WI38 (cell line): Measurements from ENCODE around the gene BMAL1.

Experiments
- H3K4me3 ChIP-seq: 2 replicates; pipeline ENCODE4 v1.5.1; 2011; ENCODE audit warnings: low read depth, mild to moderate bottlenecking, control low read depth, low read length
- TF ChIP-seq, protein P1 (sequence below): IDR thresholded peaks from 2 replicates; pipeline ENCODE4 v1.5.1; 2012; ENCODE audit warnings: low read depth, mild to moderate bottlenecking, control low read depth, low read length

BMAL1 gene

DNA sequence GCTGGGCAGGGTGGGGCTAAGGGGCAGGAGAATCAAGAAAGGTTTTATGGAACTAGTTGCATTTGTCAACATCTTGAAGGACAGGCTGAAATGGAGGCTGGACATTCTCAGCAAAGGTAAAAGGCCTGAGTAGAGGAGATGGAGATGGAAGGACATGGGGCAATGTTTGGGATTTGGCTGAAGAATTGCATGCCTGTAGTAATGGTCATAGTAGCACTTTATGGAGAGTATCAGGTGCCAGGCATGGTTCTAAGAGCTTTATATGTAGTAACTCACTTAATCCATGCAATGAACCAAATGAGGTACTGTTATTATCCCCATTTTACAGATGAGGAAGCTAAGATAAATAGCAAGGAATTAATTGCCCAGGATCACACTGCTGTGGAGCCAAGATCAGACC is 23.9 kb downstream of the BMAL1 start:
- TF ChIP-seq, protein P1, sequence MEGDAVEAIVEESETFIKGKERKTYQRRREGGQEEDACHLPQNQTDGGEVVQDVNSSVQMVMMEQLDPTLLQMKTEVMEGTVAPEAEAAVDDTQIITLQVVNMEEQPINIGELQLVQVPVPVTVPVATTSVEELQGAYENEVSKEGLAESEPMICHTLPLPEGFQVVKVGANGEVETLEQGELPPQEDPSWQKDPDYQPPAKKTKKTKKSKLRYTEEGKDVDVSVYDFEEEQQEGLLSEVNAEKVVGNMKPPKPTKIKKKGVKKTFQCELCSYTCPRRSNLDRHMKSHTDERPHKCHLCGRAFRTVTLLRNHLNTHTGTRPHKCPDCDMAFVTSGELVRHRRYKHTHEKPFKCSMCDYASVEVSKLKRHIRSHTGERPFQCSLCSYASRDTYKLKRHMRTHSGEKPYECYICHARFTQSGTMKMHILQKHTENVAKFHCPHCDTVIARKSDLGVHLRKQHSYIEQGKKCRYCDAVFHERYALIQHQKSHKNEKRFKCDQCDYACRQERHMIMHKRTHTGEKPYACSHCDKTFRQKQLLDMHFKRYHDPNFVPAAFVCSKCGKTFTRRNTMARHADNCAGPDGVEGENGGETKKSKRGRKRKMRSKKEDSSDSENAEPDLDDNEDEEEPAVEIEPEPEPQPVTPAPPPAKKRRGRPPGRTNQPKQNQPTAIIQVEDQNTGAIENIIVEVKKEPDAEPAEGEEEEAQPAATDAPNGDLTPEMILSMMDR = no peak
- H3K4me3 ChIP-seq = no peak overlapping the region

DNA sequence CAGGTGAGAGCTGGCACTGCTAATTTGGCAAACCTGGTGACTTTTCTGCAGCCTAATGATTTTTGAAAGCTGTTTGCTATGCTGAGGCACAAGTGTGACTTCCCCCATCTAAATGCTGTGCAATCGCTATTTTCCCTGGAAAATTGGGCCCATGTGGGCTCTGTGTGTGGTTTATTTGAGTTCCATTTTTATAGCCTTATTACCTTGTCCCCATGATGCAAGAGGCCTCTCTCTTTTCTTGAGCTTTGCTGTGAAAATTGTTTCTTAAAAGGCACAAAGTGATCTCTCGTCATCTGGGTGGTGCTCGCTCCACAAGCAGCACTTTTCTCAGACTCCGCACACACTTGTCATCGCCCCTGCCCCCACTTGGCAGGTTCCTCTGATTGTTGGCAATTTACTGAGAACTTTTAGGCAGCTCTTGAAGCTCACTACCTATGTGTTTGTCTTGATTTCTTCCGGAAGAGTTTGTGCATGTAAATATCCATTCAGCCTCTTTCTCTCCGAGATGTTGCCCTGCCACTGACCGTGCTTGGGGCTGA is 24.9 kb downstream of the BMAL1 start:
- TF ChIP-seq, protein P1 = no peak
- H3K4me3 ChIP-seq = no peak overlapping the region

DNA sequence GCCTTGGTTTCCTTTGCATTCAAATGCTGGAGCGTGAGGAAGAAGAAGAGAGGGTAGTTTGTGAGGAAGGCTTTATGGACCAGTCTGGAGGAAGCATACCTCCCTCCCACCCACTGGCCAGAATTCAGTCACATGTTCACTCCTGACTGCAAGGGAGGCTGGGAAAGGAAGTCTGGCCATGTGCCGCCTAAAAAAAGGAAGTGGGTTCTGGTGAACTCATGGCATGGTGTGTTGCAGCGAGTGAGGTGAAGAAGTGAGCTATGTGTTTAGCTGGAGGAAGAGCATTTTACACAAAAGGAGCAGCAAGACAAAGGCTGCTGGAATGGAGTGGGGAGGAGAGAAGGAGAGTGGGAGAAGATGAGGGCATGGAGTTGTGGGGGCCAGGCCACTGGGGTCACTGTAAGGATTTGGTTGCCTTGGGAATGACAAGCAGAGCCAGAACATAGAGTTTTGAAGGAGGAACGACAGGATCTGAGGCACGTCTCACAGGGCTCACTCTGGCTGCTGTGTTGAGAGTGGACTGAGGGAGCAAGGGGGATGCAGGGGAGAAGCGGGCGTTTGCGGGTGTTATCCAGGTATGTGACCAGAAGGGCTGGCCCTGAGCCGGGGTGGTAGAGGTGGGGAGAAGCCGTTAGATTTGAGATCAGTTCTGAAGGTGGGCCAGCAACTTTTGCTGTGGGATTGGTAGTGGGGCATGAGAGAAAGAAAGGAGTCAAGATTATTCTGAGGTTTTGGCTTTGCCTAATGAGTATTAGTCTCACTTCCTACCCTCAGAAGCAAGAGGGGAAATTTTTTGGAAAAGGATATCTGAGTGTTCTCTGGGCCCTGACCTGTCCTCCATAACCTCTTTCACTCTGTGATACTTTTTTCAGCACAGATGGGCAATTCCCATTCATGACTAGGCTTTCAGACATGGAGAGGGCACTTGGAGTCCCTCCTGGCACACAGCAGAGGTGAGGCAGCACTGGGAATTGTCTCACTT is 26.4 kb downstream of the BMAL1 start:
- TF ChIP-seq, protein P1 = no peak
- no peak overlapping the region for H3K4me3 ChIP-seq

DNA sequence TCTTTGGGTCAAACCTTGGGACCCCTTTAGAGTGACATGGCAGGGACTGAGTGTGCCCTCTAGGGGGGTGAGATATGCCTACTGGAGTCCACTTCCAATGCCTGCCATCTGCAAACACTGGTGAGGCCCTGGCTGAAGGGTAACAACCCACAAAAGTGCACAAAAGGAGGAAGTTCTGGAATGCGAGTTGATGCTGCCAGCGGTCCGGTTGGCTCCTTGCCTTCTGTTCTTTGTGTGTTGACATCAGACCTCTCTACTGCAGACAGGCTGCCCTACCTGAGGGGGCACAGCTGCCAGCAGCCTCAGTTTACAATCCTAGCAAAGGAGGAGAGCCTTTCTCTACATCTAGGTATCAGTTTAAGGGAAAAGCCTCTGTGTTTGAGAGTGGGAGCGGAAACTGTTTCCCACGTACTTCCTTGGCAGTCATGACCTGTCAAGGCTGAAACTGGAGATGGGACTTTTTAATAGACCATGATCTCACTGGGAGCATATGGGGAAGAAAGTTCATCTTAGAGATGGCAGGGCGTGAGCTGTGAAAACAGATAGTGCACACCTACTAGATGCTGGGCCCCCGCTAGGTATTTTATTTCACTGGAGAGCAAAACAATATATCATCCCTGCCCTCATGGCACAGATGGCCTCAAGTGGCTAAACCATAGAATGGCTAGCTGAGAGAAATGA is 27.2 kb downstream of the BMAL1 start:
- TF ChIP-seq, protein P1 = no peak
- H3K4me3 ChIP-seq = no peak overlapping the region

DNA sequence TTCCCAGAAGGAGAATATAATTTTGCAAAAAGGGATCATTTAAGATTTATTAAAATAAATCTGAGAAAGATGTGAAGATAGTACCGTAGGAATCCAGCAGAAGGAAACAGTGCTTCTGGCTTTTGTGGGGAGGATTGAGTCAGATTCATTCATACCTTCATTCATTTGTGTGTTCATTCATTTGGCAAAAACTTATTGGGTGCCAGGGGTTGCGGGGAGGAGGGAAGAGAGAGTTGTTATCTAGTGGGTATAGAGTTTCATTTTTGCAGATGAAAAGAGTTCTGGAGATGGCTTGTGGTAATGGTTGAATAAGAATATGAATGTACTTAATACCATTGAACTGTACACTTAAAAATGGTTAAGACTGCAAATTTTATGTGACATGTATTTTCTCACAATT is 31.1 kb downstream of the BMAL1 start:
- no peak overlapping the region for H3K4me3 ChIP-seq
- TF ChIP-seq, protein P1 = no peak

DNA sequence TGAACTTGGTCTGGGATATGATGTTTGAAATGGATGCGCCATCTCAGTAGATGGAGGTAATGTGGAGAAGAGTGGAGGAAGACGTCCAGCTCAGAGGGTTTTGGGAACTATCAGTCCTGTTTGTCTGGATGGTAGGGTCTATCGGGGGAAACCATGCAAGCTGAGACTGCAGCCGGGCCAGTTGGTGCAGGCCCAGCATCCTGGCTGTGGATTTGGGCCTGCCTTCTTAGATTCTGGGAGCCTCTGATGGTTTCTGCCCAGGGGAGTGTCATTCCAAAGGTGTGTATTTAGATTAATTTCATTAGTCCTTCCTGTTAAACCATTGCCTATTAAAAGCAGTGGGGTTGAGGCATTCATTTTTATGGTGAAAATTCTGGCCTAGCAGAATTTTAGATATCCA is 31.6 kb downstream of the BMAL1 start:
- TF ChIP-seq, protein P1 = no peak
- no peak overlapping the region for H3K4me3 ChIP-seq

DNA sequence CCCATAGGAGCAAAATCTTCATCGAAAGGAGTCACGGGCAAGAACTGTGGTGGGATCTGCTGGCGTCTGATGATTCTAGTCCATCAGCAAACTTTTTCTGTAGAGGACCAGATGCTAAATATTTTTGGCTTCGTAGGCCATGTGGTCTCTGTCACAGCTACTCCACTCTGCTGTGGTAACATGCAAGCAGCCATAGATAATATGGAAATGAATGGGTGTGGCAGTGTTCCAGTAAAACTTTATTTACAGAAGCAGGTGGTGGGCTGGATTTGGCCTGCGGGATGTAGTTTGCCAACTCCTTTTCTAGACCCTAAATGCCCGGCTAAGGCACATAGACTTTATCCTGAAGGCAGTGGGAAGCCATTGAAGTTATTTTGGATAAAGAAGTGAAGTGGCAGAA is 32.9 kb downstream of the BMAL1 start:
- TF ChIP-seq, protein P1 = no peak
- no peak overlapping the region for H3K4me3 ChIP-seq
